Brain microvascular endothelial cell (primary cell): ENCODE results near the gene STARD3.

Source experiments
- DNase-seq: peaks from one replicate; pipeline ENCODE4 v3.0.0-alpha.2; 2020
- H3K27ac ChIP-seq: fragments of 250-450 bp; sonication (Bioruptor Pico); 2 replicates; pipeline ENCODE4 v1.5.1; 2020; ENCODE audit warnings: mild to moderate bottlenecking, moderate library complexity
- H3K27me3 ChIP-seq: fragments of 250-450 bp; sonication (Bioruptor Pico); replicated peaks from 2 replicates; pipeline ENCODE4 v1.5.1; 2020; ENCODE audit warnings: mild to moderate bottlenecking
- H3K36me3 ChIP-seq: fragments of 250-450 bp; sonication (Bioruptor Pico); replicated peaks from 2 replicates; pipeline ENCODE4 v1.5.1; 2020; ENCODE audit warnings: mild to moderate bottlenecking
- H3K4me3 ChIP-seq: 2 replicates; pipeline ENCODE4 v1.5.1; 2011; ENCODE audit warnings: low read depth, mild to moderate bottlenecking, control low read depth, low read length, moderate library complexity
- in situ Hi-C: cut with HindIII; loops from 2 replicates; pipeline ENCODE4 v1.10.0; 2017; ENCODE audit warnings: low sequenced_read_pairs, low pct_ligation_motif_present
- TF ChIP-seq, protein P1 (sequence below): IDR thresholded peaks from 2 replicates; pipeline ENCODE4 v1.5.1; 2011; ENCODE audit warnings: low read depth, mild to moderate bottlenecking, moderate library complexity, low read length, control low read depth, inconsistent platforms; ENCODE audit errors: missing control alignments

Gene STARD3

DNA sequence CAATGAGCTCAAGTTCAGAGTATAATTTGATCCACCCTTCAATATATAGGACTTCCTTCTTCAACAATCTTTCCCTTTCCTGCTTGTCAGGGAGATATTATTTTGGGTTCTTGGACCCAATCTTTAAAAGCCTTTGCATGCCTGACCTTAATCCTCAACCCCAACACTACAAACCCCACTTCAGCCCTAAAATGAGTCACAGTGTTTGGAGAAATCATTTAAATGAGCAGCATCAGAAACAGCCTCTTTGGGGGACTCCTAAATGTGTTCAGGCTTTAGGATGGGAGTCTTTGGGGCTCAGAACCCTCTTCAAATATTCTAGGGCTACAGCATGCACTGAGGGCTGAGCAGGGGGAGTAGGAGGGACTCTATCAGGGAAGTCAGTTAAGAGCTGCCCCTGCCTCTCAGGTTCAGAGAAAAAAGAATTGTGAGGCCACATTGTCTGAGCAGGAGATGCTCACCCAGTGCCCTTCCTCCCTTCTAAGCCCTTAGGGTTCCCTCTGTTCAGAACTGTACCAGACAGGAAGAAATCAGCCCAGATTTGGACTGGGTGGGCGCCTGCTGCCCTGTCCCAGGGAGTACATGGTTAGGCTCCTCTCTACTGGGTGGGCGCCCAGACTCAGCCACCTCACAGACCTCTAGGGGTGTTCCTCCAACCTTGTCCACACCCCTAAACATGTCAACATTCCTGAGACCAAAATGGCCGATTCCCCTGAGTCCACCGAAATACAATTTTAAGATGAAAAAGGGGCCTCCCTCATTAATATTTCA lies 34.2 kb upstream of the STARD3 start:
- TF ChIP-seq, protein P1, sequence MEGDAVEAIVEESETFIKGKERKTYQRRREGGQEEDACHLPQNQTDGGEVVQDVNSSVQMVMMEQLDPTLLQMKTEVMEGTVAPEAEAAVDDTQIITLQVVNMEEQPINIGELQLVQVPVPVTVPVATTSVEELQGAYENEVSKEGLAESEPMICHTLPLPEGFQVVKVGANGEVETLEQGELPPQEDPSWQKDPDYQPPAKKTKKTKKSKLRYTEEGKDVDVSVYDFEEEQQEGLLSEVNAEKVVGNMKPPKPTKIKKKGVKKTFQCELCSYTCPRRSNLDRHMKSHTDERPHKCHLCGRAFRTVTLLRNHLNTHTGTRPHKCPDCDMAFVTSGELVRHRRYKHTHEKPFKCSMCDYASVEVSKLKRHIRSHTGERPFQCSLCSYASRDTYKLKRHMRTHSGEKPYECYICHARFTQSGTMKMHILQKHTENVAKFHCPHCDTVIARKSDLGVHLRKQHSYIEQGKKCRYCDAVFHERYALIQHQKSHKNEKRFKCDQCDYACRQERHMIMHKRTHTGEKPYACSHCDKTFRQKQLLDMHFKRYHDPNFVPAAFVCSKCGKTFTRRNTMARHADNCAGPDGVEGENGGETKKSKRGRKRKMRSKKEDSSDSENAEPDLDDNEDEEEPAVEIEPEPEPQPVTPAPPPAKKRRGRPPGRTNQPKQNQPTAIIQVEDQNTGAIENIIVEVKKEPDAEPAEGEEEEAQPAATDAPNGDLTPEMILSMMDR, result no peak
- H3K27ac ChIP-seq, result no peak overlapping the region
- H3K27me3 ChIP-seq, result peaks cover 96% of the 10 kb centered on the region
- H3K36me3 ChIP-seq, result no peaks in the 10 kb centered on the region
- no peak for DNase-seq
- no peak overlapping the region for H3K4me3 ChIP-seq
- in situ Hi-C loops, result no loop called here

DNA sequence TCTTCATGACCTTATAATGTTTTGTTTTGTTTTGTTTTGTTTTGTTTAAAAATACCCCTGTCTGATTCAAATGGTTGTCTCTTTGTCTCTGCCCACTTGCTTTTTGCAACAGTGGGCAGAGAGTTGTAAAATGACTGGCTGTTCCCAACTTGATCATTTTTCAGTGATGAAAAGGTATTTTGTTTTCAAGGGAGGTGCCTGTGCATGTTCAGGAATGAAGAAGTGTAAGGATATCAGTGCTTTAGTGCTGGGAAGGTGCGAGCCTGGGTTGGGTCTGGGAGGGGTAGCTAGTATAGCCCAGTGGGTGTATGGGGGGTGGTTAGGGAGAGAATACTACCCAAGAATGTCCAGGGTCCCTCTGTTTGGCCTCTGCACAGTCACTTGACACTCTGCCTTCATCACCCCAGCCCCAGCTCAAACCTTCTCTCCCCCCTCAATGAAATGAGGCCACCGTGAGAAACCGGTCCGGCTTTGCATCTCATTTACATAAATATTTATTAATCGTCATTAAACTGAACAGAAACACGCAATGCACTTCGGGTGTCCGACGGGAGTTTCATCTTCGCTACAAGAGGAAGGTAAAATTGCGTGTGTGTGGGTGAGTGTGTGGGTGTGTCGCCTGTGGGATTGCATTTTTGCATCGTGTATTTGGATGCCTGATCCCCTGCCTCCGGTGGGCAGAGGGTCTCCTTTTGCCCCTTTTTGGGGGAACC lies 33.5 kb upstream of the STARD3 start:
- TF ChIP-seq, protein P1, result no peak
- Histone ChIP-seq H3K4me3 (no peak overlapping the region), H3K36me3 (no peaks in the 10 kb centered on the region), H3K27me3 (peaks cover 93% of the 10 kb centered on the region), H3K27ac (no peak overlapping the region)
- DNase-seq, result no peak
- in situ Hi-C loops, result no loop called here

GRCh38 chr17:39604911-39605491 lies 31.9 kb upstream of the STARD3 start:
- H3K27ac ChIP-seq, result no peak overlapping the region
- in situ Hi-C loops, result no loop called here
- no peak for DNase-seq
- H3K27me3 ChIP-seq, result peaks cover 92% of the 10 kb centered on the region
- H3K36me3 ChIP-seq, result no peaks in the 10 kb centered on the region
- TF ChIP-seq, protein P1, result no peak
- H3K4me3 ChIP-seq, result no peak overlapping the region

- TF ChIP-seq, protein P1, result no peak
- DNase-seq, result no peak
- H3K4me3 ChIP-seq, result no peak overlapping the region
These were observed 31.2 kb upstream of the STARD3 start for GRCh38 chr17:39605492-39606433.

GRCh38 chr17:39606434-39607056 lies 30.4 kb upstream of the STARD3 start:
- no peak overlapping the region for H3K27ac ChIP-seq
- in situ Hi-C loops, result no loop called here
- H3K36me3 ChIP-seq, result no peaks in the 10 kb centered on the region
- peaks cover 84% of the 10 kb centered on the region for H3K27me3 ChIP-seq
- DNase-seq, result no peak
- TF ChIP-seq, protein P1, result no peak
- no peak overlapping the region for H3K4me3 ChIP-seq

More at GRCh38 chr17:39605492-39606433, 31.2 kb upstream of the STARD3 start:
- peaks cover 86% of the 10 kb centered on the region for H3K27me3 ChIP-seq
- in situ Hi-C loops, result no loop called here
- H3K27ac ChIP-seq, result no peak overlapping the region
- no peaks in the 10 kb centered on the region for H3K36me3 ChIP-seq
